Smooth muscle cell (in vitro differentiated cells): ENCODE results near the gene UGT2B28. TPM values are rescaled to one million over a fixed set of nuclear protein-coding genes. Genes with fewer than 3 reads are reported as not detected.
A peak's percentile ranks its signal among the peaks of the same experiment; 100 is the strongest.
"Not testable (repeated sequence)": the region's sequence is repeated elsewhere in the genome, so short reads cannot be mapped to it uniquely, and the experiment has no call there.

ENCODE experiments used
- DNase-seq: peaks from one replicate; lab custom pipeline; 2025; ENCODE audit not compliant: unreplicated experiment; lab: John Stamatoyannopoulos, UW
- H2AFZ ChIP-seq: fragments of 200-600 bp; sonication (generic); 2 replicates; pipeline ENCODE4 v1.6.0; 2016; ENCODE audit warnings: antibody characterized with exemption, low read depth, mild to moderate bottlenecking
- H3F3A ChIP-seq: fragments of 200-600 bp; sonication (generic); 2 replicates; pipeline ENCODE4 v1.6.0; 2017; ENCODE audit warnings: antibody characterized with exemption, low read depth
- H3K27ac ChIP-seq: fragments of 200-600 bp; sonication (generic); 2 replicates; pipeline ENCODE4 v1.5.1; 2016; ENCODE audit warnings: low read depth, mild to moderate bottlenecking
- H3K27me3 ChIP-seq: fragments of 200-600 bp; sonication (generic); 2 replicates; pipeline ENCODE4 v1.6.1; 2016; ENCODE audit warnings: low read depth, mild to moderate bottlenecking
- H3K36me3 ChIP-seq: fragments of 200-600 bp; sonication (generic); 2 replicates; pipeline ENCODE4 v1.5.1; 2016; ENCODE audit warnings: low read depth
- H3K4me1 ChIP-seq: fragments of 200-600 bp; sonication (generic); 2 replicates; pipeline ENCODE4 v1.5.1; 2016; ENCODE audit warnings: low read depth
- H3K4me2 ChIP-seq: fragments of 200-600 bp; sonication (generic); 2 replicates; pipeline ENCODE4 v1.6.0; 2016; ENCODE audit warnings: mild to moderate bottlenecking
- H3K4me3 ChIP-seq: fragments of 200-600 bp; sonication (generic); 2 replicates; pipeline ENCODE4 v1.5.1; 2016; ENCODE audit warnings: mild to moderate bottlenecking
- H3K79me2 ChIP-seq: fragments of 200-600 bp; sonication (generic); 2 replicates; pipeline ENCODE4 v1.6.0; 2016; ENCODE audit warnings: low read depth, mild to moderate bottlenecking
- H3K9ac ChIP-seq: fragments of 200-600 bp; sonication (generic); 2 replicates; pipeline ENCODE4 v1.6.0; 2016; ENCODE audit warnings: low read depth
- H3K9me3 ChIP-seq: fragments of 200-600 bp; sonication (generic); replicated peaks from 2 replicates; pipeline ENCODE4 v1.5.1; 2016; ENCODE audit warnings: low read depth
- H4K20me1 ChIP-seq: fragments of 200-600 bp; sonication (generic); 2 replicates; pipeline ENCODE4 v1.6.0; 2016; ENCODE audit warnings: low read depth
- CTCF ChIP-seq: fragments of 200-600 bp; sonication (generic); IDR thresholded peaks from 2 replicates; pipeline ENCODE4 v1.5.1; 2017; ENCODE audit warnings: borderline replicate concordance, mild to moderate bottlenecking, antibody characterized with exemption; ENCODE audit not compliant: insufficient read depth, poor library complexity, severe bottlenecking
- WGBS: methylation state at CpG from one replicate; pipeline ENCODE4 v1.1.7; 2016; ENCODE audit warnings: low lambda C conversion rate; 5-methylcytosine and 5-hydroxymethylcytosine counted together
- polyA plus RNA-seq: library from polyadenylated mRNA; unstranded; fragments of >200 nt; fragmentation: Nextera tagmentation; extraction: Ambion mirVana; gene quantifications from 2 replicates; pipeline ENCODE4 v1.2.1, GENCODE V29; 2016
- total RNA-seq: library from RNA; depleted of rRNA; stranded (reverse); fragments of >200 nt; gene quantifications from 2 replicates; pipeline ENCODE4 v1.2.3, GENCODE V29; 2014

The UGT2B28 gene
- total and polyA plus RNA-seq, 2 experiments from 2014 or later = not detected

DNA sequence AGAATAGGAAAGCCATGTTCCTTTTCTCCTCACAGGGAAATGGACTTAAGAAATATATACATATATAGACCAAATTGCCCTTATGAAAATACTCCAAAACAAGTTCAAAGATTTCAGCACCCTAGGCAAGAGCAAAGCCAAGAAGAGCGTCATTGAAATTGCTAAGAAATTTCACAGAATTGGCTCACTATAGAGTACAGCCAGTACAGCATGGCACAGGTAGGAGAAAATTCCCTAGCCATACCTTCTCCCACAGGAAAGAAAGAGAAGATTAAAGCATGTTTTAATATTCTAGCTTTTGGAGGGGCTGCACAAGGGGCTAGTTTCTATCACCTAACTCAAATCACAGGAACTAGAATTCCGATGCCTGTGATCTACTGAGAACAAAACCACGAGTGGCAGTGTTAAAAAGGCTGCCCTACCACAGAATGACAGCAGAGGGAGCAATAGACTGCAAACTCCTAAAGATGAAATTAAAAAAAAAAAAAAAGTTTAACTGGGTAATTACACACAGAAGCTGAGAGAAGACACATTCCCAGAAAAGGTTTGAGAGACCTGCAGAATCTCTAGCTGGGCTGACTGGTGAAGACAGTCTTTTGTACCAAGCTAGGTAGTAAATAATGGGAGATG, 37.5 kb downstream of the UGT2B28 start:
- not testable (repeated sequence) for H3K4me1 ChIP-seq, H3K27me3 ChIP-seq, H3K9ac ChIP-seq, H4K20me1 ChIP-seq, H3F3A ChIP-seq, H3K36me3 ChIP-seq, DNase-seq, H3K27ac ChIP-seq, H3K9me3 ChIP-seq, H3K79me2 ChIP-seq, H3K4me3 ChIP-seq
- Histone ChIP-seq H2AFZ (peak overlapping the region; percentile 79), H3K4me2 (peak overlapping the region; percentile 66)
- TF ChIP-seq CTCF = peak; percentile 82
- WGBS = 40% methylated on average over 3 of the region's 3 CpGs

DNA sequence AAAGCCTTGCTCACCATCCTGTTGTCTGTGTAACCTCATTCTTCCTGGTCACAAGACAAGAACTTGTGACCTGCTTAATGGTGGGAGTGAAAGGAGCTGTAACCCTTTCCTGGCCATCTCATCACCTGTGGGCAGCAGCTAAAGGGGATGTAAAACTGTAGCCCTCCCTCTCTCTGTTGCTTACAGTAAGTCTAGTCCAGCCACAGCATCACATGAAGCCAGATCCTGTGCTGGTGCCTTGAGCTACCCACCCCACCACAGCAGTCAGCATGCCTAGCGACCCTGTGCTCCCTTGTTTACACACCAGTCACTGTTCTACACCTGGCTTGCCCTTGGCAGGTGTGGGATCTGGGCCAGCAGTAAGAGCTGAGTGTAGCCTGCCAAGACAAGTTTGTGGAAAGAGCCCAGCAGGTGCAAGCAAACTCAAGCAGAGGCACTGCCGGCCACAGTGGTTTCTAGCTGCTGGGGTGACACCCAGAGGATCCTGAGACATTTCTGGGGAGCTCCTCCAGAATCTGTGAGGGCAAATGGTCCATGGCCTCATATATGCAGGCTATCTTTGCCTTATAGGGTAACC, 41.0 kb downstream of the UGT2B28 start:
- H2AFZ ChIP-seq = no peak overlapping the region

DNA sequence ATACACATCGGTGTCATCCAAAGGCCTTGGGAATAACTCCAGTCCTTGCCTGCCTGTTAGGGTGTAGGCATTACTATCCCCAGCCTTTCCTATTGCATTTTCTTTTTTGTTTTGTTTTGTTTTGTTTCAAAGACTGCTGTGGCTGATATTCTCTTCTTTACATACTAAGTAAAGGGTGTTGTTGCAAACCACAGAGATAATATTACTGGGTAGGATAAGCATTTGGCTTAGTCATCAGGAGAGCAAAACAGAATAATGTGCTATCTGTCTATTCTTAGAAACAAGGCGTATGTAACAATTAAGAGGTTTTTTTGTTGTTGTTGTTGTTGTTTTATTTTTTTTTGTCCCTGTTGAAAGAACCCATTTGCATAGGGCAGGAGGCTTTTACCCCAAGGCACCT, 41.8 kb downstream of the UGT2B28 start:
- Histone ChIP-seq H3K79me2 (no peaks in the 10 kb centered on the region), H3K27ac (peak overlapping the region; percentile 68), H3K4me1 (peaks cover 4% of the 10 kb centered on the region), H3K4me2 (peak overlapping the region; percentile 74), H3K9me3 (no peaks in the 10 kb centered on the region), H3K27me3 (no peaks in the 10 kb centered on the region), H3K4me3 (no peak overlapping the region), H3F3A (no peaks in the 10 kb centered on the region), H3K9ac (peak overlapping the region; percentile 43), H4K20me1 (no peaks in the 10 kb centered on the region), H3K36me3 (no peaks in the 10 kb centered on the region), H2AFZ (no peak overlapping the region)
- 44% methylated on average over 2 of the region's 2 CpGs for WGBS
- DNase-seq = no peak
- no peak for TF ChIP-seq CTCF

More for the DNA sequence above, 41.0 kb downstream of the UGT2B28 start:
- Histone ChIP-seq H3K4me1 (peaks cover 4% of the 10 kb centered on the region), H3F3A (no peaks in the 10 kb centered on the region), H3K27me3 (no peaks in the 10 kb centered on the region), H3K36me3 (no peaks in the 10 kb centered on the region), H3K79me2 (no peaks in the 10 kb centered on the region), H3K4me3 (no peak overlapping the region), H3K9ac (no peak overlapping the region), H4K20me1 (no peaks in the 10 kb centered on the region), H3K4me2 (peak overlapping the region; percentile 74), H3K9me3 (no peaks in the 10 kb centered on the region), H3K27ac (peak overlapping the region; percentile 68)
- DNase-seq = no peak
- 96% methylated on average over 2 of the region's 2 CpGs for WGBS
- TF ChIP-seq CTCF = no peak

GRCh38 chr4:69323284-69323683, 43.0 kb downstream of the UGT2B28 start:
- H3K36me3 ChIP-seq = no peaks in the 10 kb centered on the region
- peaks cover 4% of the 10 kb centered on the region for H3K4me1 ChIP-seq
- H3K9ac ChIP-seq = no peak overlapping the region
- H3K27me3 ChIP-seq = no peaks in the 10 kb centered on the region
- H3F3A ChIP-seq = no peaks in the 10 kb centered on the region
- H3K4me3 ChIP-seq = no peak overlapping the region
- TF ChIP-seq CTCF = peak; percentile 6
- no peak overlapping the region for H3K27ac ChIP-seq
- DNase-seq = no peak
- H2AFZ ChIP-seq = no peak overlapping the region
- no peaks in the 10 kb centered on the region for H3K79me2 ChIP-seq
- WGBS = 95% methylated on average over 2 of the region's 2 CpGs
- H3K9me3 ChIP-seq = no peaks in the 10 kb centered on the region
- no peaks in the 10 kb centered on the region for H4K20me1 ChIP-seq
- H3K4me2 ChIP-seq = no peak overlapping the region
